Hematopoietic multipotent progenitor cell treated with erythropoietin and hydrocortisone succinate and interleukin-3 and kit ligand, for 17 days (in vitro differentiated cells): ENCODE results near the gene PPARG.

Source experiments
- DNase-seq: peaks from one replicate; pipeline ENCODE4 v3.0.0-alpha.2; 2015; ENCODE audit warnings: low spot score

The PPARG gene

GRCh38 chr3:12313519-12313918 lies 24.6 kb downstream of the PPARG start:
- no peak for DNase-seq

GRCh38 chr3:12316253-12316652 lies 27.4 kb downstream of the PPARG start:
- no peak for DNase-seq

GRCh38 chr3:12316729-12317351 lies 28.0 kb downstream of the PPARG start:
- no peak for DNase-seq

GRCh38 chr3:12317914-12318313 lies 29.0 kb downstream of the PPARG start:
- DNase-seq: no peak

- DNase-seq: no peak
These were observed 30.1 kb downstream of the PPARG start for GRCh38 chr3:12318758-12319621.

- DNase-seq: no peak
These were observed 32.1 kb downstream of the PPARG start for GRCh38 chr3:12321015-12321414.

- DNase-seq: no peak
These were observed 34.4 kb downstream of the PPARG start for GRCh38 chr3:12323237-12323636.

- no peak for DNase-seq
These were observed 37.0 kb downstream of the PPARG start for GRCh38 chr3:12325586-12326515.

- no peak for DNase-seq
These were observed 38.2 kb downstream of the PPARG start for GRCh38 chr3:12327021-12327420.

- no peak for DNase-seq
These were observed 39.4 kb downstream of the PPARG start for GRCh38 chr3:12328132-12328836.

GRCh38 chr3:12328837-12329462 lies 40.1 kb downstream of the PPARG start:
- no peak for DNase-seq

- DNase-seq: no peak
These were observed 45.9 kb downstream of the PPARG start for GRCh38 chr3:12334786-12335185.

GRCh38 chr3:12335421-12335820 lies 46.6 kb downstream of the PPARG start:
- no peak for DNase-seq

- DNase-seq: no peak
These were observed 47.2 kb downstream of the PPARG start for GRCh38 chr3:12336099-12336498.

GRCh38 chr3:12338595-12339546 lies 50.0 kb downstream of the PPARG start:
- no peak for DNase-seq

GRCh38 chr3:12339701-12340480 lies 51.0 kb downstream of the PPARG start:
- no peak for DNase-seq

GRCh38 chr3:12340506-12340905 lies 51.6 kb downstream of the PPARG start:
- no peak for DNase-seq

- no peak for DNase-seq
These were observed 53.3 kb downstream of the PPARG start for GRCh38 chr3:12342151-12342550.

- DNase-seq: no peak
These were observed 54.2 kb downstream of the PPARG start for GRCh38 chr3:12343047-12343501.
